NCI-H446 treated with DMSO at 0.1 percent for 48 hours (cell line): Measurements from ENCODE around the gene NLRC3.
"Not testable (repeated sequence)": the region's sequence is repeated elsewhere in the genome, so short reads cannot be mapped to it uniquely, and the experiment has no call there.

Source experiments
- DNase-seq: peaks from one replicate; lab custom pipeline; 2025; lab: John Stamatoyannopoulos, UW

Gene NLRC3, protein sequence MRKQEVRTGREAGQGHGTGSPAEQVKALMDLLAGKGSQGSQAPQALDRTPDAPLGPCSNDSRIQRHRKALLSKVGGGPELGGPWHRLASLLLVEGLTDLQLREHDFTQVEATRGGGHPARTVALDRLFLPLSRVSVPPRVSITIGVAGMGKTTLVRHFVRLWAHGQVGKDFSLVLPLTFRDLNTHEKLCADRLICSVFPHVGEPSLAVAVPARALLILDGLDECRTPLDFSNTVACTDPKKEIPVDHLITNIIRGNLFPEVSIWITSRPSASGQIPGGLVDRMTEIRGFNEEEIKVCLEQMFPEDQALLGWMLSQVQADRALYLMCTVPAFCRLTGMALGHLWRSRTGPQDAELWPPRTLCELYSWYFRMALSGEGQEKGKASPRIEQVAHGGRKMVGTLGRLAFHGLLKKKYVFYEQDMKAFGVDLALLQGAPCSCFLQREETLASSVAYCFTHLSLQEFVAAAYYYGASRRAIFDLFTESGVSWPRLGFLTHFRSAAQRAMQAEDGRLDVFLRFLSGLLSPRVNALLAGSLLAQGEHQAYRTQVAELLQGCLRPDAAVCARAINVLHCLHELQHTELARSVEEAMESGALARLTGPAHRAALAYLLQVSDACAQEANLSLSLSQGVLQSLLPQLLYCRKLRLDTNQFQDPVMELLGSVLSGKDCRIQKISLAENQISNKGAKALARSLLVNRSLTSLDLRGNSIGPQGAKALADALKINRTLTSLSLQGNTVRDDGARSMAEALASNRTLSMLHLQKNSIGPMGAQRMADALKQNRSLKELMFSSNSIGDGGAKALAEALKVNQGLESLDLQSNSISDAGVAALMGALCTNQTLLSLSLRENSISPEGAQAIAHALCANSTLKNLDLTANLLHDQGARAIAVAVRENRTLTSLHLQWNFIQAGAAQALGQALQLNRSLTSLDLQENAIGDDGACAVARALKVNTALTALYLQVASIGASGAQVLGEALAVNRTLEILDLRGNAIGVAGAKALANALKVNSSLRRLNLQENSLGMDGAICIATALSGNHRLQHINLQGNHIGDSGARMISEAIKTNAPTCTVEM

DNA sequence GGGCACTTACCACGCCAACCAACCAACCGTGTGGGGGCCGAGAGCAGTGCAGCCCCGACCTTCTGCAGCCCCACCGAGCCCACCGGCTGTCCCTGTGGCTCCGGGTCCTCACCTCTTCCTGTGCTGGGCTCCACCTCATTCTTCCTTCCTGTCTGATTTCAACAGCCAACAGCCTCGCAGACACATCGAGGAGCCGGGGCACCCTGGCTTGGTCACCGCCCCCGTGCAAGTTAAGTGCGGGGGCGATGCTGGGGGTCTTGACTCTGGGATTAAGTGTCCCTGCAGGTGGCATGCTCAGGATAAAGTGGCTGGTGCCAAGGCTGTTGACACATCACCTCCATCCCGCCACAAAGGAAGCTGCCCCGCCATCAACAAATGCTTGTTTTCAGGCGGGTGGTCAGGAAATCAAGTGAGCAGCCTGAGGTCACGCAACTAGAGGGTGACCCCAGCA is at the start of gene NLRC3:
NLRC3 (minus strand) TSS at position 102 of the 451 bp plus-strand sequence. CDS start 12,367 bp downstream, outside the sequence.
- DNase-seq: no peak

DNA sequence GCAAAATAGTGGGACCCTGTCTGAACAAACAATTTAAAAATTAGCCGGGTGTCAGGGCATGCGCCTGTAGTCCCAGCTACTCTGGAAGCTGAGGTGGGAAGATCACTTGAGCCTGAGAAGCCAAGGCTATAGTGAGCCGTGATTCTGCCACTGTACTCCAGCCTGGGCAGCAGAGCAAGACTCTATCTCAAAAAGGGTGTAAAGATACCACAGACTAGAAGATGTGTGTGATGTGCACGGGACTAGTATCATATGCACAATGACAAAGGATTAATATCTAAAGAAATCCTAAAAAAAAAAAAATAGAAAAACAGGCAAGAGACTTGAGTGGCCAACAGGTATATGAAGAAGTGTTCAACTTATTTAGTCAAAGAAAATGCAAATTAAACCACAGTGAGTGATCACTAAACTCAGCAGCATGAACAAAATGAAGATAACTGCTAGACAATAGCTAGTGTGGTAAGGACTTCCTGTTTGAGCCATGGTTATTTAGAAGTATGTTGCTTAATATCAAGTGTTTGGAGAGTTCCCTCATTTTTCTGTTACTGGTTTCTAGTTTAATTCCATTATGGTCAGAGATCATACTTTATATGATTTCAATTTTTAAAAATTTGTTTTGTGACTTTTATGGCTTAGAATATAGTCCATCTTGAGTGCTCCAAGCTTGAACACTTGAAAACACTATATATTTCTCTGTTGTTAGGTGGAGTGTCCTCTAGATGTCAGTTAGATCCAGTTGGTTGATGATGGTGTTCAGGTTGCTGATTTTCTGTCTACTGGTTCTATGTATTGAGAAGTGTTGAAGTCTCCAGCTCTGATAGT is 48.9 kb upstream of the NLRC3 start:
- DNase-seq: no peak

DNA sequence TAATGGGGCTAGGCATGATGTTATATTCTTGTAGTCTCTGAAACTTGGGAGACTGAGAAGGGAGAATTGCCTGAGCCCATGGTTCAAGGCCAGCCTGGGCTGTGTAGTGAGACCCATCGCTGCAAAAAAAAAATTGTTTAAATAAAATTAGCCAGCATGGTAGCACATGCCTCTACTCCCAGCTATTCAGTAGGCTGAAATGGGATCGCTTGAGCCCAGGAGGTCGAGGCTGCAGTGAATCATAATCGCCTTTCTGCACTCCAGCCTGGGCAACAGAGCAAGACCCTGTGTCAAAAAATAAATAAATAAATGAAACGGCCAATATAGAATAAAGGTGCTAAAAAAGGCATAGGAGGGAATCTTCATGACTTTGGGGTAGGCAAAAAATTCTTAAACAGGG is 48.1 kb upstream of the NLRC3 start:
- DNase-seq: no peak

DNA sequence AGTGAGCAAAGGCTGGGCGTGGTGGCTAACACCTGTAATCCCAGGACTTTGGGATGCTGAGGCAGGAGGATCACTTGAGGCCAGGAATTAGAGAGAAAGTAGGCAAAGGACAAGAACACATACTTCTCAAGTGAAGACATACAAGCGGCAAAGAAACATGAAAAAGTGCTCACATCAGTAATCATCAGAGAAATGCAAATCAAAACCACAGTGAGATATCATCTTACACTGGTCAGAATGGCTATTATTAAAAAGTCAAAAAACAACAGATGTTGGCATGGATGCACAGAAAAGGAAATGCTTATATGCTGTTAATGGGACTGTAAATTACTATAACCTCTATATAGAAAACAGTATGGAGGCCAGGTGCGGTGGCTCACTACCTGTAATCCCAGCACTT is 46.4 kb upstream of the NLRC3 start:
- no peak for DNase-seq

DNA sequence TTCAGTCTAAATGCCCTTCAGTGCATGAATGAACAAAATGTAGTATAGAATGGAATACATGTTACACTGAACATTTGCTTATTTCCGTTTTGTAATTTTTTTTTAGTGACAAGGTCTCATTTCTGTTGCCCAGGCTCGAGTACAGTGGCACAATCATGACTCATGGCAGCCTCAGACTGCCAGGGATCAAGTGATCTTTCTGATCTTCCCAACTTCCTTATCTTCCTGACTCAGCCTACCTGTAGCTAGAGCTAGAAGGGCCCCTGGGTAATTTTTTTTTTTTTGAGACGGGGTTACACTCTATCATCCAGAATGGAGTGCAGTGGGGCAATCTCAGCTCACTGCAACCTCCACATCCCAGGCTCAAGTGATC is 41.6 kb upstream of the NLRC3 start:
- DNase-seq: no peak

DNA sequence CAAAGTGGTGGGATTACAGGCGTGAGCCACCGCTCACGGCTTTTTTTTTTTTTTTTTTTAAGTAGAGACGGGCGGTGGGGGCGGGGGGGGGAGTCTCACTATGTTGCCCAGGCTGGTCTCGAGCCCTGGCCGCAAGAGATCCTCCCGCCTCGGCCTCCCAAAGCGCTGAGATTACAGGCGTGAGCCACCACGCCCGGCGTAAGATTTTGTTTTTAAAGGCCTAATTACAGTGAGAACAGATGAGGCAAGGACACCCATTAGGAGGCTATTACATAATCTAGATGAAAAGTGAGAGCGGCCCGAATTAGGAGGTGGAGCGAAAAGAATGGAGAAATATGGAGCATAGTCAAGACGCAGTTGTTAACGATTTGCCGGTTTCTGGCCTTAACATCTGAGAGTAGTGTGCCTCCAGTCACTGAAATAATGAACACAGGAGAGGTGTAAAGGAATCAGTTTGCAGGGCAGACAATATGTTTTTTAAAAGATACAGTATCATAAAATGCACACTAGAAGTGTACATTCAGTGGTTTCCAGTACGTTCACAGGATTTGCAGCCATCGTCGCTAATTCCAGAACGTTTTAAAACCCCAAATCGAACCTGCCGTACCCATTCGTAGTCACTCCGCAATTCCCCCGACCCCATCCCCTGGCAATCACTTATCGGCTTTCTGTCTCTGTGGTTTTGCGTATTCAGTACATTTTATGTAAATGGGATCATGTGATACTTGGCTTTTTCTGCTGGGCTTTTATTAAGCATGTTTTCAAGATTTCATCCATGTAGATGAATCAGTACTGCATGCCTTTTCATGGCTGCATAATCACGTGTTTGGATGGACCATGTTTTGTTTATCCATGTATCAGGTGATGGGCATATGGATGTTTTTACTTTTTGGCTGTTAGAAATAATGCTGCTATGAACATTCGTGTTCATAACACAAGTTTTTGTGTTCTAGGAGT is 35.6 kb upstream of the NLRC3 start:
- no peak for DNase-seq

DNA sequence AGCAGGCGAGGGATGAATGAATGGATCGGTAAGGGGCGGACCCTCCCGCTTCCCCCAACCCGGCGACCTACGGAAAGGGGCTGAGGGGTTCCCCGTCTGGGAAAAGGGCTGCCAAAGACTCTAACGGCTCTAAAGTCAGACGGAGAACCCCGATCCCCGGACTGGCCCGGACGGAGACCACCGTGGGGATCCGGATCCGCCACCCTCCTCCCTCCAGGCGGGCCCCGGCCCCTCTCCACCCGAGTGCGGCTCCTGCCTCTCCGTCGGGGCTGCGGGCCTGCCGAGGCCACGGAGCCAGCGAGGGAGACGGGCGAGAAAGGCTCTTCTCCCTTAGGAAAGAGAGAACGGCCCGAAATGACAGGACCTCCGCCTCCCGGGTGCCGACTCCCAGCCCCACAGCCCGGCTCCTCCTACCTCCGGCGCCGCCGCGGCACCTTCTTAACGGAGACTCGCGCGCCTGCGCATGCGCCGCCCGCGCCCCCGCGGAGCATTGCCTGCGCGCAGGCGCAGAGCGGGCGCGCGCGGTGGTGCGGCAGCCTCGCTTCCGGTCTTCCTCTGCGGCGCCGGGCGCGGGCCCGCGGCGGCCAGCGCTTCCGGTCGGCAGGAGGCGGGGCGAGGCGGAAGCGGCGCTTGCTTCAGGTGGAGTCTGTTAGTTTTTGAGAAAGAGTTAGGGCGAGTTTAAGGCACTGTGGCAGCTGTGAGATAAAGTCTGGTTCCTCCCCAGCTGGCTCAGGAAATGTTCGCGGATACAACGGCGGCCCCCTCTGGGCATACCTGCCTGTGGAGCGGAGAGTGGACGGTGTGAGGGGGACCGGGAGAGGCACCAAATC is 34.2 kb upstream of the NLRC3 start, which contains the start of gene SLX4:
SLX4 (minus strand) TSS at position 461 of the 830 bp plus-strand sequence. CDS start 2,642 bp downstream, outside the sequence.
- peak; percentile 75 for DNase-seq

DNA sequence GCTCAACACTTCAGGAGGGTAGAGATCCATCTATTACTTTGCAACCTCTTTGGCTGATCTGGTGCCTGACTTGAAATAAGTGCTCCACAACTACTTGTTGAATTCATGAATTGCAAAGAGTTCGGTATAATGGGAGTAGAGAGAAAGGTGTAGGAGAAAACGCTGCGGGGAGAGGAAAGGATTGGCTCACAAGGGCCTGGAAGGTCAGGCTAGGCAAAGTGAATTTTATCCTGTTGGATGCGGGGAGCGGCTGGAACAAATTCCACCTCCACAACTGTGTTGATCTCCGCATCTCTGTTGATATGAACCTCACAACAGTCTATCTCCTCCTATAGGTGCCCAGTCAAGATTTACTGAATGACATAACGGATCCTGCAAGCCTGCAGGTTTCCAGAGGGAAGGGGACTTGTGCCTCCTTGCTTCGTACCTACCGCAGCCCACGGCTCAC is 33.5 kb upstream of the NLRC3 start:
- DNase-seq: no peak

DNA sequence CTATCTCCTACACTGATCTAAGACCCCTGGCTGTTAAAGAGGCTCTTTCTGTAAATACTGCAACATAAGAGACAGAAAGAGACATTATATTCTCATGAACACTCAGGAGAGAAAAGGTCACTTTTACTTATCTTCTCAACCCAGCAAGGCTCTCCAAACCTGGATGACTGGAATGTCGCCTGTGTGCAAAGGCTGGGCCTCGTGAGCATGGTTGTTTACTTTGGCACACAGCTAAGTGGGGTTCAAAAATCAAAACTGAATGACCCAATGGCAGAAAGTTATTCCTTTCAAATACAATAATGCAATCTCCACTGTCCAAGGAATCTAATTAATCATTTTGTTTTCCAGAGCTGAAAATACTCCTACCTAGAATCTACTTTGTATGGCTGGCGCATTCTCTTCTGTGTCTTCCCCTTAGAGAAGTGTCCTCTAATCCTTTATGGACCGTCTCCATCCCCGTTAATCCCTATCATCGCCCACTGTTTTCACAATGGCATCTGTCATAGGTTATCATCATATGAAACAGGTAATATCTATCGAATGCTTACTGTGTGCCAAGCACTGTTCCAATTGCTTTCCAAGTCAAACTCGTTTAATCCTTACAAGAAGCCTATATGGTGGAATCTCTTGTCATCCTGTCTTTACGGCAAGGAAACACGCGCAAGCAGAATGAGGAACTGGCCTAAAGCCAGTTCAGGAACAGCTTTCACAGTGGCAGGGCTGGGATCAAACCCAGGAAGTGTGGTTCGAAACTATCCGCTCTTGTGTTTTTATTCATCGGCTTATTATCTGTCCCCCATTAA is 32.9 kb upstream of the NLRC3 start:
- no peak for DNase-seq

DNA sequence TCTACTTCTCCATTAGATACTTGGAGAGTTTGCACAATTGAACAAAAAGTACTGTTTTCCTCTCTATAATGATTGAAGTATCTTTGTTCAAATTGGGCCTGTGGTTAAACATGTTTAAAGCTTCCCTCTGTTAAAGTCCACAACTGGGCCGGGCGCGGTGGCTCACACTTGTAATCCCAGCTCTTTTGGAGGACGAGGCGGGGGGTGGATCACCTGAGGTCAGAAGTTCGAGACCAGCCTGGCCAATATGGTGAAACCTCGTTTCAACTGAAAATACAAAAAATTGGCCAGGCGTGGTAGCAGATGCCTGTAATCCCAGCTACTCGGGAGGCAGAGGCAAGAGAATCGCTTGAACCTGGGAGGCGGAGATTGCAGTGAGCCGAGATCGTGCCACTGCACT is 31.8 kb upstream of the NLRC3 start:
- DNase-seq: not testable (repeated sequence)

DNA sequence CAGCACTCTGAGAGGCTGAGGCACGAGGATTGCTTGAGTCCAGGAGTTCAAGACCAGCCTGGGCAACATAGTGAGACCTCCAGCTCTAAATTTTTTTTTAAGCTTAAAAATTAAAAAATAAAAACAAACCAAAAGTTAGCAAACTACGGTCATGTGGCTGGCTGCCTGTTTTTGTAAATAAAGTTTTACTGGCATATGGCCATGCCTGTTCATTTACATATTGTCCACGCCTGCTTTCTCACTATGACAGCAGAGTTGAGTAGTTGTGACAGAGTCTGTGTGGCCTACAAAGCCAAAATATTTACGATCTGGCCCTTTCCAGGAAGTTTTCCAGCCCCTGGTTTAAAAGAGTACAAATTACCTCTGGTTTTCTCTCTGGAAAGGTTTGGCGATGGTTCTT is 30.9 kb upstream of the NLRC3 start:
- no peak for DNase-seq

DNA sequence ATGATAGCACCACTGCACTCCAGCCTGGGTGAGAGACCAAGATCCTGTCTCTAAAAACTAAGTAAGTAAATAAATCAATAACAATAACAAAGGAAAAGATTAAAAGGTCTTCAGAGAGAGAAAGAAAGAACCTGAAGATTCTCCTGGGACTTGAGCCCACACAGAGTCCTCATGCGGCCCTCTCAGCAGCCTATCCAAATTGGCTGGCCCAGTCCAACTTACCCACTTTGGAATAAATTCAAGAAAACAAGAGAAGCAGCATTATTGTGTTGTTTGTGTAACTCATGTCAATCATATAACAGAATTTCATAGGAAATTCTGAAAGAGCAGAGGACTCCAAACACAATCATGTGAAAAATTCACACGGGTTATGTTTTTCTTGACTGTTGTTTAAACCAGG is 30.4 kb upstream of the NLRC3 start:
- DNase-seq: no peak

DNA sequence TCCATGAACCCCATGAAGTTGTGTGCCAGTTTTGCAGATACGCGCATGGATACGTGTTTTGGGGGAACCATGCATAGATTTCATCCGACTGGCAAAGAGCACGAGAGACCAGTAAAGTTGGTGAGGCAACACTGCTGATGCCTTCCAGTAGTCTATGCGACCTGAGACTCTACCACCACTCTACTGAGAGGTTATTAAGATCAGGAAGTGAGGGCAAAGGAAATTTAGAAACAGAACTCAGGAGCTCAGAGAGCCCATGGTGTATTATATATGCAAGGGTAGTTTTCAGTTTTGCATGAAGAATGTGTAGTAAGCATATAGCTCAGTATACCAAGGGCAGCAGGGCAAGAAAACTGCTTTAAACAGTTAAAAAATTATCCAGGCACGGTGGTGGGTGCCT is 30.0 kb upstream of the NLRC3 start:
- DNase-seq: no peak

DNA sequence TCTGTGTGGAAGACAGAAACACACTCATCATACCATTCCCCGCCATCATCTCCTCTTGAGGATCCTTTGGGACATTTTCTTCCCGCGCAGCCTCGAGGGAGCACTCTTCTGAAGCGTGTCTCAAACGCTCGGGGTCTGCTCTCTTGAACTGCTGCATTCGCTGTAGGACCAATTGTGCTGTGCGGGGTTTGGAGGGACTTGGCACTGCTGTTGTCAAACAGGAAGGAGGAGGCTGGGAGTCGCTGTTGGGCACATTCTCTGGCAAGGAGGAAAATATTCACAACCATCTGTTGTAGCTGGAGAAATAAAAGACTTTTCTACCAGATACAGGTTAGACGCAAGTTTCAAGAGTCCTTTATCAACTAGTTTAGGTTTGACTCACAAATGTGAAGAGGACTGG is 29.2 kb upstream of the NLRC3 start:
- DNase-seq: peak; percentile 19

DNA sequence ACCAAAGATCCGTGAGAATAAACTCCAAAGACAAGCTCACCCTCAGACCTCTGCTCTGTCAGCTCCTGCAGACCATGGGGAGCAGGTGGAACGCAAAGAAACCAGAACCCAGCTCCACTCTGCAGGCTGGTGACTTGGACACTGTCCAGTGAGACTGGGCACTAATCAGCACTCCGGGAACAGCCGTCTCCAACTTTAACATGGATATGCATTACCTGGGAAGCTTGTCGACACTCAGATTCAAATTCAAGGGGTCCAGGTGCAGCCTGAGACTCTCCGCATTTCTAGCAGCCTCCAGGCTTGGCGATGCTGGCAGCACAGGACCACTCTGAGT is 25.1 kb upstream of the NLRC3 start:
- no peak for DNase-seq

DNA sequence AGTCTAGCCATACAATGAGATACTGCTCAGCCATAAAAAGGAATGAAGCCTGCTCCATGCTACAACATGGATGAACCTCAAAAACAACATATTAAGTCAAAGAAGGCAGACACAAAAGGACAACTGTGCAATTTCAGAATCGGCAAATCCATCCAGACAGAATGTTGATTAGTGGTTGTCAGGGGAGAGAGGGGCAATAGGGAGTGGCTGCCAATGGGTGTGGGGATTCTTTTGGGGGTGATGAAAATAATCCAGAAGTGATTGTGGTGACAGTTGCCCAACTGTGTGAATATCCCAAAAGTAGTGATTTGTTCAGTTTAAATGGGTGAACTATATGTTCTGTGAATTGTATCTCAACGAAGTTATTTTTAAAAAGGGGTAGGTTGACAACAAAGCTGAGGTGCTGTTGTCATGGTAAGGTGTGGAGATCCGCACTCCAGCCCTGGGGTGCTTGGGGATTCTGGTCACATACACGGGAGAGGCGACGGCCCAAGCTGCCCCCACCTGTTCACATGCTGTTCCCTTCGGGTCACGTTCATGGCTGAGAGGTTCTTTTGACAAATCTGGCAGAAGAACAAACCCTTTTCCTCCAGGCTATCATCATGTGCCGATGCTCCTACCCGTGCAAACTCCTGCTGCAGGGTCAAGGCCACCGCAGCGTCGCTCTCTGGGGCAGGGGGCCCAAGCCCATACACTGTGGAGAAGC is 24.6 kb upstream of the NLRC3 start:
- DNase-seq: no peak

DNA sequence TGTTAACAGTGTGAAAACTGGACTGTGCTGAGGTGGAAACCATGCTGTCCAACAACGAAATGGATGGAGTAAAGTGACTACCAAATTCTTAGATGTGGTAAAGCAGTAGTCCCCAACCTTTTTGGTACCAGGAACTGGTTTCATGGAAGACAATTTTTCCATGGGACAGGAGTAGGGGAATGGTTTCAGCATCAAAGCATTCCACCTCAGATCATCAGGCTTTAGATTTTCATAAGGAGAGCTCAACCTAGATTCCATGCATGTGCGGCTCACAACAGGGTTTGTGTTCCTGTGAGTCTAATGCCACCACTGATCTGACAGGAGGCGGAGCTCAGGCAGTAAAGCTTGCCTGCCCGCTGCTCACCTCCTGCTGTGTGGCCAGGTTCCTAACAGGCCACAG is 22.7 kb upstream of the NLRC3 start:
- no peak for DNase-seq

DNA sequence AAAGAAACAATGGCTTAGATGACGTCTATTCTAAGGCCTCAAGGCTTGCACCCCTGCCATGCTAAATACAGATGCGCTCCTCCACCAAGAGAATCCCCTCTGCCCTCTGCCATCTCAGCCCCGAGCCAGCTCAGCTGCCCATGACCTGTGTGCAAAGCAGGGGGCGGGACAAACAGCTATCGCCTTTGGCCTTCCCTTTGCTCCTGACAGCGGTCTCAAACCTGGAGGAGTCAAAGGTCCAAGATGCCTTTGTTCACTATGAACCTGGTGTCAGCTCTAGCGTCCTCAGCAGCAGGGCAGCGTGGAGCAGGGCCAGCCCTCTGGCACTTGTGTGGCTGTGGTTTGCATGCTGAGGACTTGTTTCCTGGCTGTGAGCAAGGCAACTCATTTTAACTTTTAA is 21.9 kb upstream of the NLRC3 start:
- no peak for DNase-seq
